ENCODE measurements around the gene SLC6A13. TPM values are rescaled to one million over a fixed set of nuclear protein-coding genes. Genes with fewer than 3 reads are reported as not detected.

SLC6A13 gene
- total RNA-seq, 1 donor from 2014 or later, result 0.91 TPM

- H3K9me3 Mint-ChIP-seq (ENCODE audit: unreplicated experiment), result peaks cover 3% of the 10 kb centered on the region
- peaks cover 13% of the 10 kb centered on the region for H3K4me1 Mint-ChIP-seq (ENCODE audit: low read depth, unreplicated experiment)
- no peak for DNase-seq
- no peak for TF ChIP-seq CTCF (IDR thresholded peaks at IDR 0.05; ENCODE audit: partially characterized antibody, unreplicated experiment)
- H3K27ac Mint-ChIP-seq (ENCODE audit: unreplicated experiment), result no peak overlapping the region
- no peaks in the 10 kb centered on the region for H3K27me3 Mint-ChIP-seq (ENCODE audit: unreplicated experiment)
- no peaks in the 10 kb centered on the region for H3K36me3 Mint-ChIP-seq (ENCODE audit: unreplicated experiment)
- H3K4me3 Mint-ChIP-seq (ENCODE audit: unreplicated experiment), result no peak overlapping the region
These were observed 35.2 kb downstream of the SLC6A13 start for GRCh38 chr12:227286-227915.

GRCh38 chr12:226401-226800 is 36.2 kb downstream of the SLC6A13 start:
- no peak for DNase-seq
- Mint-ChIP-seq H3K27ac (ENCODE audit: unreplicated experiment) (no peak overlapping the region), H3K4me3 (ENCODE audit: unreplicated experiment) (no peak overlapping the region), H3K9me3 (ENCODE audit: unreplicated experiment) (peaks cover 4% of the 10 kb centered on the region), H3K27me3 (ENCODE audit: unreplicated experiment) (no peaks in the 10 kb centered on the region), H3K36me3 (ENCODE audit: unreplicated experiment) (no peaks in the 10 kb centered on the region), H3K4me1 (ENCODE audit: low read depth, unreplicated experiment) (peaks cover 13% of the 10 kb centered on the region)
- no peak for TF ChIP-seq CTCF (IDR thresholded peaks at IDR 0.05; ENCODE audit: partially characterized antibody, unreplicated experiment)

GRCh38 chr12:225012-225411 is 37.6 kb downstream of the SLC6A13 start:
- no peaks in the 10 kb centered on the region for H3K36me3 Mint-ChIP-seq (ENCODE audit: unreplicated experiment)
- H3K27me3 Mint-ChIP-seq (ENCODE audit: unreplicated experiment), result no peaks in the 10 kb centered on the region
- DNase-seq, result no peak
- peaks cover 6% of the 10 kb centered on the region for H3K9me3 Mint-ChIP-seq (ENCODE audit: unreplicated experiment)
- TF ChIP-seq CTCF (IDR thresholded peaks at IDR 0.05; ENCODE audit: partially characterized antibody, unreplicated experiment), result no peak
- H3K27ac Mint-ChIP-seq (ENCODE audit: unreplicated experiment), result no peak overlapping the region
- H3K4me3 Mint-ChIP-seq (ENCODE audit: unreplicated experiment), result no peak overlapping the region
- H3K4me1 Mint-ChIP-seq (ENCODE audit: low read depth, unreplicated experiment), result peaks cover 8% of the 10 kb centered on the region

- Mint-ChIP-seq H3K27me3 (ENCODE audit: unreplicated experiment) (no peaks in the 10 kb centered on the region), H3K4me1 (ENCODE audit: low read depth, unreplicated experiment) (peaks cover 6% of the 10 kb centered on the region), H3K4me3 (ENCODE audit: unreplicated experiment) (no peak overlapping the region), H3K36me3 (ENCODE audit: unreplicated experiment) (no peaks in the 10 kb centered on the region), H3K27ac (ENCODE audit: unreplicated experiment) (no peak overlapping the region), H3K9me3 (ENCODE audit: unreplicated experiment) (peaks cover 6% of the 10 kb centered on the region)
- no peak for TF ChIP-seq CTCF (IDR thresholded peaks at IDR 0.05; ENCODE audit: partially characterized antibody, unreplicated experiment)
- no peak for DNase-seq
These were observed 38.3 kb downstream of the SLC6A13 start for GRCh38 chr12:224330-224729.

GRCh38 chr12:223841-224240 is 38.8 kb downstream of the SLC6A13 start:
- DNase-seq, result no peak
- no peaks in the 10 kb centered on the region for H3K36me3 Mint-ChIP-seq (ENCODE audit: unreplicated experiment)
- H3K9me3 Mint-ChIP-seq (ENCODE audit: unreplicated experiment), result peaks cover 6% of the 10 kb centered on the region
- no peaks in the 10 kb centered on the region for H3K27me3 Mint-ChIP-seq (ENCODE audit: unreplicated experiment)
- no peak overlapping the region for H3K27ac Mint-ChIP-seq (ENCODE audit: unreplicated experiment)
- no peak overlapping the region for H3K4me3 Mint-ChIP-seq (ENCODE audit: unreplicated experiment)
- no peak for TF ChIP-seq CTCF (IDR thresholded peaks at IDR 0.05; ENCODE audit: partially characterized antibody, unreplicated experiment)
- H3K4me1 Mint-ChIP-seq (ENCODE audit: low read depth, unreplicated experiment), result peaks cover 6% of the 10 kb centered on the region

Data from glutamatergic neuron (in vitro differentiated cells).